ENCODE measurements around the gene PCSK1N.

GRCh38 chrX:48883729-48884128 lies 48.3 kb upstream of the PCSK1N start:
- TF ChIP-seq CTCF (conservative IDR thresholded peaks at IDR 0.05; ENCODE audit: low read length): no peak
- TF ChIP-seq EZH2phosphoT487 (IDR thresholded peaks at IDR 0.05; ENCODE audit: borderline replicate concordance, low read depth, low read length): no peak
